22Rv1 (cell line): ENCODE data around the gene XRCC4.

Experiments
- H3K27ac ChIP-seq: fragments of 450-650 bp; 2 replicates; pipeline ENCODE4 v1.5.1; 2017
- CTCF ChIP-seq: fragments of 450-650 bp; IDR thresholded peaks from 2 replicates; pipeline ENCODE4 v1.5.1; 2017; ENCODE audit warnings: mild to moderate bottlenecking
- ZFX ChIP-seq: fragments of 450-650 bp; IDR thresholded peaks from 2 replicates; pipeline ENCODE4 v1.6.1; 2017; ENCODE audit warnings: antibody characterized with exemption, borderline replicate concordance

Gene XRCC4

DNA sequence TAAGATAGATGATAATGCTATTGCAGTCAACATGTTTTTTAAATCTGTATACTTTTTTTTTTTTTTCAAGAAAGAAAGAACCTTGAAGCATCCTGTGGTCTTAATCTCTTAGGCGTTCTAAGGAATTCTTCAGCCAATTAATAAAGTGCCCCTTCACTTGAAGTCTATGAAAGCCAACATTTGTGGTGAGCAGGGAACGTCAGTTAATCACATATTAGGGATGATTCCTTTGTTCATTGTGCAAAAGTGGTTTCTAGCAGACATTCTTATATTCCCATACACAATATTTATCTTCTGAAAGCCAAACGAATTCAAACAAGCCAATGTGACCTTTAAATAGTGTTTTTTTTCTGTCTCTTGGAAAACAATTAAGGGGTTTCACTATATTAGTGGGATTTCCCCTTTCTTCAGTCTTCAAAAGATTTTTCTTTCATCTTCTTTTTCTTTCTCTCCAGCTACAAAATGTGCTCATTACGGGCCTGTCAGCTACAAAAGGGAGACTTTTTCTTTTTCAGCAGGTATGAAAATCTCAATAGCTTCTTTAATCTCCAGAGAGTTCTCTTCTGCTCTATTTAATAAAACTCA is 40.3 kb upstream of the XRCC4 start:
- no peak for TF ChIP-seq ZFX
- TF ChIP-seq CTCF: no peak
- no peak overlapping the region for H3K27ac ChIP-seq

- TF ChIP-seq CTCF (no peak), ZFX (no peak)
- H3K27ac ChIP-seq: no peak overlapping the region
Measured at GRCh38 chr5:83038924-83039323, 38.4 kb upstream of the XRCC4 start.

DNA sequence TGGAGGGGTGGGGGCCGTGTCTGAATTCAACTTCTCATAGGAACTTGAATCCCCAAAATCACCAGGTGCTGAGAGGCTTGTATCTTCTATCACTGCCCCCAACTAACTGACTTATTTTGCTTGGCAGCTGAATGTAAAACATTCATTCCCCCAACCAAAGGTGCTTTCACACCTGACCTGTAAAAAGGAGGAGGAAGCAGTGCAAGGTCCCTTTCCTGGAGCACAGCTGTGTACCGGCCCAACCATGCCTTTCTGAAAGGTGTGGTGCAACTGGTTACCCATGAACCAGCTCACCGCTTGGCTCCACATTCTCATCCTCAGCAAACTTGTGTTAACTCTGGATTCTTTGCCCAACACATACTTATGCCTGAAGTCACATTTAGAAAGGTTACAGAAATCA is 34.8 kb upstream of the XRCC4 start:
- no peak overlapping the region for H3K27ac ChIP-seq
- TF ChIP-seq ZFX: no peak
- TF ChIP-seq CTCF: no peak

DNA sequence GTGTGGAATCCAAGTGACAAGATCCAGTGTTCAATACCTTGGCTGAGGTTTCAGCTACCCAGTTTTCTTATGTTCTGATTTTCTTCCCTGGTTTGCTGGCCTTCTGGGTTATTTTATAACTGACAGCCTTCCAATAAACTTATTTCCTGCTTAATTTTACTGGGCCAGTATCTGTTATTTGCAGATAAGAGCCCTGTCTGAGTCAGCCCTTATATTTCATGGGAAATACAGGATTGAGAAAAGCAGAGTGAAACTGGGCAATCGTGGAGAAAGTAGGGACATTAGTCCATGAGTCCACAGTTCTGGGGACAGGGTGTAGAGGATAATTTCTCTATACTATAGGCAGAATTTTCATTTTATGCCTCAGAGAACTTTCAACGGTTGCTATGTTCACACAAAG is 32.4 kb upstream of the XRCC4 start:
- TF ChIP-seq ZFX (no peak), CTCF (no peak)
- H3K27ac ChIP-seq: no peak overlapping the region

DNA sequence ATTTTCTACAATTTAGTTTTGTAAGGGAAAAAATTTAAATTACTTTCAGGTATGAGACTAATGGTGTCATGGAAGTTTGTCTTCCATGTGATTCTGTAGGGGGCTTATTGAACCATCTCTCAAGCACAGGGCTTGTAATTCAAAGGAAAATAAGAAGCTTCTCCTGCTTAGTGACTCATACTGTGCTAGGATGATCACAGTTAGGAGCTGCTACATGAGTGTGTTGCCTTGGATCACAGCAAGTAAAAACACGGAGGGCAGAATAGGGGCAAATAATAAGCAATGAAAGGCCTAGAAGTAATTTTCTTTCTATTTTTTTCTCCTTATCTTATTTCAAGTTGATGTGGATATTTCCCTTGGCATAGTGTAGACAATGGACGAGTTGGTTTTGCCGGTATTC is 29.1 kb upstream of the XRCC4 start:
- no peak for TF ChIP-seq CTCF
- TF ChIP-seq ZFX: no peak

DNA sequence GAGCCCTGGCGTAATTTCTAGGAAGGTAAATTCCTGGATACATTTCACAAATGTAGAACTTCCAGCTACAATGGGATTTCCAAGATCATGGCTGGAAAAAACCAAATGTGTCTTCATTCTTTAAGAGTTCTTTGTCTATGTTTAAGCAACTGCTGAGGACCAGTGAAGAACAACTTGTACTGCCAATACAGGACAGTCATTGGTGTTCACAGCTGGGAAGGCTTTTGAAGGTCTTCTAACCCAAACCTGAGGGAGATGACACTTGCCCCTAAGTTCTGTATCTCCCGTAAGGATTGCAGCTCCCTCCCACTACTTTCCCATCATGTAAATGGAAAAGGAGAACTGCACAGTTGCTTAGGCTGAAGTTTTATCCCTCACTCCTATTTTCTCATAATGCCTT is 28.5 kb upstream of the XRCC4 start:
- TF ChIP-seq CTCF (no peak), ZFX (no peak)
- no peak overlapping the region for H3K27ac ChIP-seq

More for the DNA sequence above, 29.1 kb upstream of the XRCC4 start:
- H3K27ac ChIP-seq: no peak overlapping the region

DNA sequence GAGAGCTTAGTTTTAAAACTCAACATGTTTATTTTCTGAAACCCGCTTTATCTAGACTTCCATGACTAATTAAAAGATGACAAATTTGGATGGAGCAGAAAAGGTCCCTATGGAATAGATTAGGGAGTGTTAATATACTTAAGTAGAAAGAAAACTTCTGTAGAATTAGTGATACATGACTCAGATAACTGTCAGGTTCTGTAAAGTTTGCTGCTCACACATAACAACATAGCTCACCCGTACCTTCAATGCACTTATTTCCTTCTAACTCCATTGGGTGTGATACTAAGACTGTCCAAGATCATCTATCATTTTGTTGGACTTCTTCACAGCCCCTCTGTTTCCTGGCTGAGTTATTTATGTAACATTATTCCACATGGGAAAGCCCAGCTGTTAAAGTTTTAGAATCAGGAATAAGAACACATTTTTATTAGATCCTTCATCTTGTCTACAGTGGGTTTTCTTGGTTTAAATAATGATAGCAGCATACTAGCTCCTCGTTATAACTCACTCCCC is 27.9 kb upstream of the XRCC4 start:
- no peak overlapping the region for H3K27ac ChIP-seq
- no peak for TF ChIP-seq ZFX
- TF ChIP-seq CTCF: no peak
